H1 (cell line): ENCODE measurements around the gene TOR4A. TPM values are rescaled to one million over a fixed set of nuclear protein-coding genes. Genes with fewer than 3 reads are reported as not detected.

Experiments used
- CTCF ChIA-PET: fragments of 300-600 bp; sonication (Branson Sonifier 250); formaldehyde crosslinking; loops from one replicate; lab custom pipeline; 2021; ENCODE audit not compliant: partially characterized antibody; lab: Charles Lee
- POLR2A ChIA-PET: fragments of 300-600 bp; sonication (Branson Sonifier 250); formaldehyde crosslinking; loops from one replicate; lab custom pipeline; 2021; ENCODE audit warnings: inconsistent platforms; ENCODE audit not compliant: partially characterized antibody; lab: Charles Lee
- DNase-seq, 2 experiments: peaks; one replicate each; pipeline versions ENCODE4 v3.0.0 to v3.0.0-alpha.2; 2010 to 2022; ENCODE audit warnings: low spot score in 2 of 2, low read depth in 1 of 2, mixed read lengths in 1 of 2
- FAIRE-seq: peaks from 2 replicates; lab custom pipeline; 2011; peaks lifted over from hg19 to GRCh38; lab: Jason Lieb, UNC
- H2AFZ ChIP-seq: 2 replicates; pipeline ENCODE4 v1.8.1; 2012; ENCODE audit warnings: low read length, inconsistent platforms
- H2AK5ac ChIP-seq: 2 replicates; pipeline ENCODE4 v1.6.1; 2013; ENCODE audit warnings: low read depth, low read length
- H2BK120ac ChIP-seq: replicated peaks from 2 replicates; pipeline ENCODE3; 2013; ENCODE audit warnings: low read depth, low read length, inconsistent platforms
- H2BK12ac ChIP-seq: 2 replicates; pipeline ENCODE4 v1.6.1; 2013; ENCODE audit warnings: low read depth, low read length
- H2BK15ac ChIP-seq: 2 replicates; pipeline ENCODE4 v1.6.1; 2013; ENCODE audit warnings: low read length
- H2BK20ac ChIP-seq: 2 replicates; pipeline ENCODE4 v1.6.1; 2013; ENCODE audit warnings: low read length
- H2BK5ac ChIP-seq: 2 replicates; pipeline ENCODE4 v1.6.1; 2013; ENCODE audit warnings: low read depth, low read length
- H3K14ac ChIP-seq: 2 replicates; pipeline ENCODE4 v1.6.1; 2013; ENCODE audit warnings: inconsistent platforms; ENCODE audit not compliant: insufficient read length
- H3K18ac ChIP-seq: 2 replicates; pipeline ENCODE4 v1.6.1; 2013; ENCODE audit warnings: low read length; ENCODE audit errors: extremely low read depth
- H3K23ac ChIP-seq: 2 replicates; pipeline ENCODE4 v1.6.1; 2013; ENCODE audit warnings: inconsistent platforms; ENCODE audit not compliant: insufficient read length
- H3K23me2 ChIP-seq: 2 replicates; pipeline ENCODE4 v1.6.1; 2013; ENCODE audit warnings: low read depth, low read length
- H3K27ac ChIP-seq: 2 replicates; pipeline ENCODE4 v1.6.1; 2011; ENCODE audit warnings: low read depth, low read length, inconsistent platforms
- H3K27me3 ChIP-seq, 4 experiments: replicated peaks in 1 of 4; 1 replicate in 1 of 4; 2 replicates in 3 of 4; pipeline versions ENCODE4 v1.6.1 to v1.8.1; 2011 to 2013; ENCODE audit warnings: low read length in 3 of 4, mild to moderate bottlenecking in 3 of 4, inconsistent platforms in 2 of 4, mixed read lengths in 2 of 4, moderate library complexity in 1 of 4; ENCODE audit not compliant: control insufficient read depth in 3 of 4, insufficient read depth in 3 of 4; ENCODE audit errors: extremely low read depth in 1 of 4
- H3K36me3 ChIP-seq, 4 experiments: 2 replicates each; pipeline versions ENCODE4 v1.6.1 to v1.8.1; 2011 to 2013; ENCODE audit warnings: mild to moderate bottlenecking in 4 of 4, low read length in 3 of 4, moderate library complexity in 2 of 4, control low read depth in 1 of 4, inconsistent platforms in 1 of 4; ENCODE audit not compliant: insufficient read depth in 4 of 4, control insufficient read depth in 2 of 4
- H3K4ac ChIP-seq: replicated peaks from 2 replicates; pipeline ENCODE3; 2013; ENCODE audit warnings: low read length, low read depth, mixed read lengths, inconsistent platforms; ENCODE audit not compliant: insufficient read length
- H3K4me1 ChIP-seq, 4 experiments: replicated peaks in 1 of 4; 1 replicate in 1 of 4; 2 replicates in 3 of 4; pipeline versions ENCODE4 v1.6.1 to v1.8.1; 2011 to 2013; ENCODE audit warnings: low read length in 3 of 4, inconsistent platforms in 2 of 4, mixed read lengths in 1 of 4; ENCODE audit not compliant: insufficient read depth in 4 of 4, control insufficient read depth in 3 of 4
- H3K4me2 ChIP-seq, 2 experiments: 2 replicates each; pipeline versions ENCODE4 v1.6.1 to v1.8.1; 2011 to 2013; ENCODE audit warnings: low read depth in 2 of 2, low read length in 2 of 2, control low read depth in 1 of 2, inconsistent platforms in 1 of 2, mild to moderate bottlenecking in 1 of 2; ENCODE audit not compliant: insufficient read depth in 1 of 2
- H3K4me3 ChIP-seq, 4 experiments: fragments of 200-600, 300-600 bp in 1 of 4; sonication (generic), shearing (Covaris generic), sonication (Bioruptor Twin) in 1 of 4; 2 replicates each; pipeline versions ENCODE4 v1.5.1 to v1.8.1; 2011 to 2016; ENCODE audit warnings: low read length in 4 of 4, low read depth in 3 of 4, control low read depth in 2 of 4, inconsistent platforms in 2 of 4, mild to moderate bottlenecking in 2 of 4, mixed read lengths in 1 of 4, moderate library complexity in 1 of 4; ENCODE audit not compliant: insufficient read depth in 2 of 4; ENCODE audit errors: extremely low read depth in 1 of 4
- H3K56ac ChIP-seq: replicated peaks from 2 replicates; pipeline ENCODE3; 2013; ENCODE audit warnings: low read depth, mild to moderate bottlenecking, mixed read lengths, low read length, inconsistent platforms; ENCODE audit not compliant: insufficient read length
- H3K79me1 ChIP-seq: 2 replicates; pipeline ENCODE4 v1.6.1; 2013; ENCODE audit warnings: low read depth, low read length, control low read depth
- H3K79me2 ChIP-seq, 2 experiments: 2 replicates each; pipeline versions ENCODE4 v1.6.1 to v1.8.1; 2012 to 2013; ENCODE audit warnings: low read length in 2 of 2, mild to moderate bottlenecking in 2 of 2, inconsistent platforms in 1 of 2; ENCODE audit not compliant: insufficient read depth in 2 of 2, control insufficient read depth in 1 of 2
- H3K9ac ChIP-seq, 4 experiments: replicated peaks in 1 of 4; 1 replicate in 1 of 4; 2 replicates in 3 of 4; pipeline versions ENCODE4 v1.6.1 to v1.8.1; 2011 to 2013; ENCODE audit warnings: low read depth in 3 of 4, low read length in 3 of 4, control low read depth in 2 of 4, mild to moderate bottlenecking in 2 of 4, moderate library complexity in 2 of 4, inconsistent platforms in 1 of 4; ENCODE audit errors: extremely low read depth in 1 of 4
- H3K9me3 ChIP-seq, 2 experiments: 2 replicates each; pipeline versions ENCODE4 v1.6.1 to v1.8.1; 2012 to 2013; ENCODE audit warnings: mild to moderate bottlenecking in 2 of 2, moderate library complexity in 2 of 2, control low read depth in 1 of 2, inconsistent platforms in 1 of 2, low read depth in 1 of 2, low read length in 1 of 2, mixed read lengths in 1 of 2; ENCODE audit not compliant: insufficient read depth in 2 of 2
- H4K20me1 ChIP-seq, 2 experiments: replicated peaks in 1 of 2; 2 replicates each; pipeline versions ENCODE3 to v1.8.1; 2011 to 2013; ENCODE audit warnings: inconsistent platforms in 2 of 2, low read length in 2 of 2, mild to moderate bottlenecking in 1 of 2; ENCODE audit not compliant: insufficient read depth in 2 of 2, control insufficient read depth in 1 of 2
- H4K5ac ChIP-seq: 2 replicates; pipeline ENCODE4 v1.6.1; 2013; ENCODE audit warnings: low read length, low read depth, mixed read lengths, inconsistent platforms; ENCODE audit not compliant: insufficient read length
- H4K8ac ChIP-seq: 2 replicates; pipeline ENCODE4 v1.8.0; 2013; ENCODE audit warnings: mild to moderate bottlenecking, moderate library complexity, low read length, inconsistent platforms; ENCODE audit not compliant: insufficient read depth; ENCODE audit errors: extremely low read depth
- H4K91ac ChIP-seq: replicated peaks from 2 replicates; pipeline ENCODE3; 2013; ENCODE audit warnings: low read length, mixed read lengths, inconsistent platforms; ENCODE audit not compliant: insufficient read length
- EZH2 ChIP-seq: fragments of 200-600 bp; sonication (generic); IDR thresholded peaks from 2 replicates; pipeline ENCODE4 v1.7.1; 2012; ENCODE audit warnings: low read depth, mild to moderate bottlenecking, moderate library complexity, low read length, inconsistent platforms; ENCODE audit not compliant: severe bottlenecking
- JUND ChIP-seq: IDR thresholded peaks from 2 replicates; pipeline ENCODE4 v1.6.1; 2011; ENCODE audit warnings: mild to moderate bottlenecking, improper control_type of control experiment, low read length
- KDM1A ChIP-seq: fragments of 200-600, 300-600 bp; sonication (generic); IDR thresholded peaks from 2 replicates; pipeline ENCODE4 v1.7.1; 2016; ENCODE audit warnings: mild to moderate bottlenecking, low read length, borderline replicate concordance
- KDM4A ChIP-seq: IDR thresholded peaks from one replicate; pipeline ENCODE4 v1.7.1; 2012; ENCODE audit warnings: low read depth, mild to moderate bottlenecking, moderate library complexity, low read length, inconsistent platforms; ENCODE audit not compliant: severe bottlenecking
- SP4 ChIP-seq: IDR thresholded peaks from 2 replicates; pipeline ENCODE4 v1.6.1; 2012; ENCODE audit warnings: low read length, inconsistent platforms
- SRF ChIP-seq: IDR thresholded peaks from 2 replicates; pipeline ENCODE4 v1.6.1; 2011; ENCODE audit warnings: mild to moderate bottlenecking, low read depth, low read length, moderate library complexity
- WGBS, 2 experiments: shearing (Covaris generic) in 1 of 2; methylation state at CpG; one replicate each; pipeline versions ENCODE4 v1.1.6 to v1.1.7; 2013 to 2015; ENCODE audit warnings: low lambda C conversion rate in 2 of 2, mixed read lengths in 2 of 2, inconsistent platforms in 1 of 2, low coverage in 1 of 2, missing lambda C conversion rate in 1 of 2; ENCODE audit not compliant: insufficient replicate concordance in 2 of 2, insufficient coverage in 1 of 2, insufficient read length in 1 of 2; ENCODE audit errors: extremely low coverage in 1 of 2, missing lambda C conversion rate in 1 of 2; 5-methylcytosine and 5-hydroxymethylcytosine counted together
- polyA plus RNA-seq, 7 experiments: library from polyadenylated mRNA; depleted of rRNA in 3 of 7; stranded (reverse) in 5 of 7; unstranded in 2 of 7; fragments of >200 nt in 5 of 7; fragments of 200-250 nt in 2 of 7; gene quantifications; 1 replicate in 5 of 7; 2 replicates in 1 of 7; 4 replicates in 1 of 7; pipeline versions ENCODE4 v1.2.1 to v1.2.3, GENCODE V29; 2011 to 2013; ENCODE audit warnings: missing spikeins in 2 of 7, mixed read lengths in 2 of 7
- total RNA-seq: library from RNA; stranded (reverse); fragmentation: NEBNext Ultra II Directional; extraction: Animal tissue kit (Norgen Biotek cat#: 25700); gene quantifications from 2 replicates; pipeline ENCODE4 v1.2.1, GENCODE V29; 2021
- TF ChIP-seq, protein P1 (sequence below), 3 experiments: IDR thresholded peaks; 1 replicate in 2 of 3; 2 replicates in 1 of 3; pipeline versions ENCODE4 v1.5.1 to v1.6.1; 2011; ENCODE audit warnings: low read length in 3 of 3, mild to moderate bottlenecking in 3 of 3, inconsistent platforms in 2 of 3, low read depth in 1 of 3, moderate library complexity in 1 of 3; ENCODE audit not compliant: insufficient read depth in 1 of 3; ENCODE audit errors: control extremely low read depth in 1 of 3

TOR4A gene
- total and polyA plus RNA-seq, 2 of the 8 experiments (the other 6 are each of a cell fraction or from before 2014, with no cell fraction given) = 8.4 to 9.3 TPM

DNA sequence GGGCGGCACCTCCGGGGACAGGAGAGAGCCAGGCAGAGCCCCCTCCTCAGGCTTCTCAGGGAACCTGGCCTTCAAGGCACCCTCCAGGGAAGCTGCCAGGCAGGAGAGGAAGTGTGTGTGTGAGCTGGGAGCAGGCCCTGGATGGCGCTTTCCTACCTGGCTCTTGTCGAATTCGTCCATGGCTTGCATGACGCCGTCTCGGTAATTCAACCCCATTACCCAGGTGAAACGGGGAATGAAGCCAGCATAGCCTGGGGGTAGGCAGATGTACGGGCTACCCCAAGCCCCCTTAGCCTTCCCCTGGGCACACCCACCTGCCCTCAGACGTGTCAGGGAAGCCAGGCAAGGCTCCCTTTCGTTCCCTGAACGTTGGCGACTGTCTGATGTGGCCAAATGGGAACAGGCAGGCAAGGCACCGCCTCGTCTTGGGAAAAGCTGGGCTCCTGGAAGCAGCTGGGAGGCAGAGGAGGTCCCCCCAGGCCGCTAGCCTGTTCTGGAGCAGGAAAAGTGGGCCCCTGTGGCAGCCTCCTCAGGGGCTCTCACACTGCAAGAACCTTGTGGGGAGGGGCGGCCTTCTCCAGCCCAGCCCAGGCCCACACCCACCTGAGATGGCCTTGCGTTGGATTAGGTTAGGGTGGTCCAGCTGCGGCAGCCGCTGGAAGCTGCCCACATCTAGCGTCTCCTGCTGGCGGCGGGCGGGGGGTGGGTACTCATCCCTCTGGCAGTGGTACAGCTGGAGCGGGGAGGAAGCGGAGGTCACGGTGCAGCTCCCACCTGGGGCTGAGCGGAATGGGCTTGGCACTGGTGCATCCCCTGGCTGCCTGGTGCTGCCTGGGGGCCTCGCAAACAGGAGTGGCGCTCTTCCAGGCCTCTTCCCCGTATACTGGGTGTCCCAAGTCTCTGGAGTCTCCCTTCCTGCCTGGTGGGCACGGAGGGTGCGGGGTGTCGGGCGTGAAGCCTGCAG, 32.8 kb upstream of the TOR4A start:
- CTCF ChIA-PET = interaction anchor here (0.6 to 3.3 kb wide), 11 partner anchors 7 to 78 kb away, joined by 3 to 26 read pairs (median 4); partner anchors contain the start of genes CYSRT1 and NELFB
- no peak overlapping the region for H4K5ac ChIP-seq
- peaks cover 15 to 17% of the 10 kb centered on the region in 2 experiments for H4K20me1 ChIP-seq
- H4K91ac ChIP-seq = no peak overlapping the region
- DNase-seq (no peak), FAIRE-seq (no peak)
- no peak overlapping the region for H3K4ac ChIP-seq
- peak overlapping the region; percentile 71; the same call in 1 of the 2 replicates for H2BK5ac ChIP-seq
- H2BK120ac ChIP-seq = no peak overlapping the region
- peaks cover 0 to 13% of the 10 kb centered on the region in 2 experiments; a peak in 2 of 4 replicates for H3K79me2 ChIP-seq
- peak overlapping the region; percentile 76 for H4K8ac ChIP-seq
- H3K79me1 ChIP-seq = peaks cover 5% of the 10 kb centered on the region
- no peak overlapping the region for H3K23ac ChIP-seq
- no peak overlapping the region for H2BK20ac ChIP-seq
- TF ChIP-seq SP4 (no peak), KDM1A (no peak), SRF (no peak), EZH2 (no peak), KDM4A (no peak), JUND (no peak)
- TF ChIP-seq, protein P1, sequence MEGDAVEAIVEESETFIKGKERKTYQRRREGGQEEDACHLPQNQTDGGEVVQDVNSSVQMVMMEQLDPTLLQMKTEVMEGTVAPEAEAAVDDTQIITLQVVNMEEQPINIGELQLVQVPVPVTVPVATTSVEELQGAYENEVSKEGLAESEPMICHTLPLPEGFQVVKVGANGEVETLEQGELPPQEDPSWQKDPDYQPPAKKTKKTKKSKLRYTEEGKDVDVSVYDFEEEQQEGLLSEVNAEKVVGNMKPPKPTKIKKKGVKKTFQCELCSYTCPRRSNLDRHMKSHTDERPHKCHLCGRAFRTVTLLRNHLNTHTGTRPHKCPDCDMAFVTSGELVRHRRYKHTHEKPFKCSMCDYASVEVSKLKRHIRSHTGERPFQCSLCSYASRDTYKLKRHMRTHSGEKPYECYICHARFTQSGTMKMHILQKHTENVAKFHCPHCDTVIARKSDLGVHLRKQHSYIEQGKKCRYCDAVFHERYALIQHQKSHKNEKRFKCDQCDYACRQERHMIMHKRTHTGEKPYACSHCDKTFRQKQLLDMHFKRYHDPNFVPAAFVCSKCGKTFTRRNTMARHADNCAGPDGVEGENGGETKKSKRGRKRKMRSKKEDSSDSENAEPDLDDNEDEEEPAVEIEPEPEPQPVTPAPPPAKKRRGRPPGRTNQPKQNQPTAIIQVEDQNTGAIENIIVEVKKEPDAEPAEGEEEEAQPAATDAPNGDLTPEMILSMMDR (IDR thresholded peaks at IDR 0.05; ENCODE audit: control extremely low read depth in 1 of 3, insufficient read depth in 1 of 3, low read depth in 1 of 3, low read length in 3 of 3) = peak in 1 of 3 experiments; percentile 21; a peak in 1 of 4 replicates
- TF ChIP-seq, all 59 proteins: peak for 1
- WGBS, 2 experiments = 74% methylated on average over 32 of the region's 36 CpGs; no CpG with 5 or more reads in 1 of the 2 experiments
- Histone ChIP-seq H2BK12ac (no peak overlapping the region), H3K27ac (no peak overlapping the region), H3K4me2 (peak overlapping the region; percentile 14 to 15; a peak in 1 of 4 replicates), H3K36me3 (peaks cover 6 to 18% (median 15%) of the 10 kb centered on the region in 4 experiments; a peak in 7 of 8 replicates), H3K14ac (no peak overlapping the region), H3K4me1 (peaks cover 0 to 20% (median 11%) of the 10 kb centered on the region in 4 experiments; a peak in 5 of 7 replicates), H2AFZ (no peak overlapping the region), H3K27me3 (no peaks in the 10 kb centered on the region; a peak in 2 of 7 replicates), H2AK5ac (no peak overlapping the region), H3K23me2 (peaks cover 5% of the 10 kb centered on the region; the same call in 1 of the 2 replicates), H3K56ac (no peak overlapping the region), H3K4me3 (no peak overlapping the region), H3K18ac (peak overlapping the region; percentile 48; the same call in 1 of the 2 replicates), H3K9ac (no peak overlapping the region), H3K9me3 (no peaks in the 10 kb centered on the region), H2BK15ac (peak overlapping the region; percentile 40; the same call in 1 of the 2 replicates)
- POLR2A ChIA-PET = interaction anchor here (0.8 to 69.9 kb wide), 9 partner anchors 10 to 384 kb away, joined by 3 to 1462 read pairs (median 5); partner anchors contain the start of genes CYSRT1, NDOR1, NELFB and NPDC1
